Parathyroid adenoma (tissue), 2 donors: ENCODE results near the gene NDUFB8.

Experiments used
- H2AFZ ChIP-seq: fragments of 300-600 bp; sonication (generic); one replicate; pipeline ENCODE4 v1.7.0; 2017; ENCODE audit warnings: antibody characterized with exemption, mild to moderate bottlenecking
- H3K27ac ChIP-seq: fragments of 300-600 bp; sonication (generic); one replicate; pipeline ENCODE4 v1.7.0; 2017
- H3K27me3 ChIP-seq: fragments of 300-600 bp; sonication (generic); one replicate; pipeline ENCODE4 v1.7.0; 2017; ENCODE audit warnings: low read length; ENCODE audit not compliant: control insufficient read depth, insufficient read depth
- H3K36me3 ChIP-seq: fragments of 300-600 bp; sonication (generic); one replicate; pipeline ENCODE4 v1.7.0; 2017; ENCODE audit warnings: low read length; ENCODE audit not compliant: control insufficient read depth, insufficient read depth
- H3K4me1 ChIP-seq: fragments of 300-600 bp; sonication (generic); one replicate; pipeline ENCODE4 v1.7.0; 2017; ENCODE audit warnings: control low read depth
- H3K4me2 ChIP-seq: fragments of 300-600 bp; sonication (generic); one replicate; pipeline ENCODE4 v1.7.0; 2017; ENCODE audit warnings: low read length
- H3K4me3 ChIP-seq: fragments of 300-600 bp; sonication (generic); one replicate; pipeline ENCODE4 v1.7.0; 2017; ENCODE audit warnings: low read depth, low read length
- H3K79me2 ChIP-seq: fragments of 300-600 bp; sonication (generic); one replicate; pipeline ENCODE4 v1.7.0; 2017; ENCODE audit warnings: control low read depth
- H3K9ac ChIP-seq: fragments of 300-600 bp; sonication (generic); one replicate; pipeline ENCODE4 v1.7.0; 2017; ENCODE audit warnings: mild to moderate bottlenecking
- H3K9me3 ChIP-seq: fragments of 300-600 bp; sonication (generic); one replicate; pipeline ENCODE4 v1.7.0; 2017; ENCODE audit warnings: low read length; ENCODE audit not compliant: control insufficient read depth
- CTCF ChIP-seq: fragments of 300-600 bp; sonication (generic); IDR thresholded peaks from one replicate; pipeline ENCODE4 v1.7.0; 2017; ENCODE audit warnings: antibody characterized with exemption, mild to moderate bottlenecking
- donor health status: primary hyperparathyroidism.

NDUFB8 gene

GRCh38 chr10:100560248-100560647 lies 30.6 kb upstream of the NDUFB8 start:
- Histone ChIP-seq H3K36me3 (no peaks in the 10 kb centered on the region), H3K9me3 (no peaks in the 10 kb centered on the region), H3K4me3 (no peak overlapping the region), H3K79me2 (no peaks in the 10 kb centered on the region), H3K27ac (no peak overlapping the region), H3K27me3 (no peaks in the 10 kb centered on the region), H3K4me2 (no peak overlapping the region), H3K9ac (no peak overlapping the region), H3K4me1 (no peaks in the 10 kb centered on the region), H2AFZ (no peak overlapping the region)
- TF ChIP-seq CTCF, result no peak

- Histone ChIP-seq H3K9ac (no peak overlapping the region), H3K4me1 (peaks cover 10% of the 10 kb centered on the region), H3K27me3 (no peaks in the 10 kb centered on the region), H3K4me3 (no peak overlapping the region), H3K36me3 (no peaks in the 10 kb centered on the region), H2AFZ (no peak overlapping the region), H3K27ac (no peak overlapping the region), H3K79me2 (no peaks in the 10 kb centered on the region), H3K4me2 (no peak overlapping the region), H3K9me3 (no peaks in the 10 kb centered on the region)
- no peak for TF ChIP-seq CTCF
These were observed 25.2 kb upstream of the NDUFB8 start for GRCh38 chr10:100554902-100555301.

GRCh38 chr10:100553929-100554328 lies 24.3 kb upstream of the NDUFB8 start:
- Histone ChIP-seq H3K36me3 (no peaks in the 10 kb centered on the region), H3K4me3 (no peak overlapping the region), H3K27me3 (no peaks in the 10 kb centered on the region), H3K4me2 (no peak overlapping the region), H2AFZ (no peak overlapping the region), H3K4me1 (peaks cover 18% of the 10 kb centered on the region), H3K79me2 (no peaks in the 10 kb centered on the region), H3K9ac (no peak overlapping the region), H3K9me3 (no peaks in the 10 kb centered on the region), H3K27ac (no peak overlapping the region)
- TF ChIP-seq CTCF, result no peak

- H3K36me3 ChIP-seq, result no peaks in the 10 kb centered on the region
- no peaks in the 10 kb centered on the region for H3K79me2 ChIP-seq
These were observed 22.1 kb upstream of the NDUFB8 start for GRCh38 chr10:100551738-100552137.

More at GRCh38 chr10:100551738-100552137, 22.1 kb upstream of the NDUFB8 start:
- H3K4me1 ChIP-seq, result peaks cover 18% of the 10 kb centered on the region
- no peak for TF ChIP-seq CTCF
- no peak overlapping the region for H3K4me3 ChIP-seq
- H2AFZ ChIP-seq, result no peak overlapping the region
- no peaks in the 10 kb centered on the region for H3K27me3 ChIP-seq
- no peak overlapping the region for H3K4me2 ChIP-seq
- no peak overlapping the region for H3K27ac ChIP-seq
- H3K9me3 ChIP-seq, result no peaks in the 10 kb centered on the region
- H3K9ac ChIP-seq, result no peak overlapping the region
